GM21381 (cell line): ENCODE measurements around the gene IQCE.
"Not testable (repeated sequence)": the region's sequence is repeated elsewhere in the genome, so short reads cannot be mapped to it uniquely, and the experiment has no call there.

Source experiments
- ATAC-seq: cut with Tn5 transposase; IDR thresholded peaks from one replicate; pipeline ENCODE4 v1.9.1; 2021; ENCODE audit warnings: mild to moderate bottlenecking, moderate library complexity; ENCODE audit not compliant: unreplicated experiment

Gene IQCE

GRCh38 chr7:2598154-2598823, 39.5 kb downstream of the IQCE start:
- no peak for ATAC-seq

- no peak for ATAC-seq
Measured at GRCh38 chr7:2601065-2601464, 42.3 kb downstream of the IQCE start.

GRCh38 chr7:2601907-2602306, 43.1 kb downstream of the IQCE start:
- no peak for ATAC-seq

- no peak for ATAC-seq
Measured at GRCh38 chr7:2602406-2603043, 43.7 kb downstream of the IQCE start.

GRCh38 chr7:2603044-2603965, 44.5 kb downstream of the IQCE start:
- ATAC-seq: no peak

- ATAC-seq: no peak
Measured at GRCh38 chr7:2604608-2605174, 45.9 kb downstream of the IQCE start.

- no peak for ATAC-seq
Measured at GRCh38 chr7:2605608-2606538, 47.1 kb downstream of the IQCE start.

- ATAC-seq: no peak
Measured at GRCh38 chr7:2606539-2606936, 47.8 kb downstream of the IQCE start.

- ATAC-seq: no peak
Measured at GRCh38 chr7:2607122-2607922, 48.5 kb downstream of the IQCE start.

GRCh38 chr7:2607923-2608904, 49.4 kb downstream of the IQCE start:
- ATAC-seq: no peak

- peak; percentile 71 for ATAC-seq
Measured at GRCh38 chr7:2608921-2609411, 50.2 kb downstream of the IQCE start.

- not testable (repeated sequence) for ATAC-seq
Measured at GRCh38 chr7:2609646-2610045, 50.9 kb downstream of the IQCE start.

- ATAC-seq: no peak
Measured at GRCh38 chr7:2610466-2610865, 51.7 kb downstream of the IQCE start.

GRCh38 chr7:2610898-2611297, 52.1 kb downstream of the IQCE start:
- ATAC-seq: no peak

- ATAC-seq: no peak
Measured at GRCh38 chr7:2611401-2611800, 52.6 kb downstream of the IQCE start.

- ATAC-seq: no peak
Measured at GRCh38 chr7:2611922-2612321, 53.1 kb downstream of the IQCE start.

- ATAC-seq: no peak
Measured at GRCh38 chr7:2612445-2613097, 53.8 kb downstream of the IQCE start.
